CD14-positive monocyte (primary cell): ENCODE measurements around the gene ELP1. TPM values are rescaled to one million over a fixed set of nuclear protein-coding genes. Genes with fewer than 3 reads are reported as not detected.
"Not testable (repeated sequence)": the region's sequence is repeated elsewhere in the genome, so short reads cannot be mapped to it uniquely, and the experiment has no call there.

Experiments used
- DNase-seq, 3 donors: peaks; one replicate each; pipeline ENCODE4 v3.0.0-alpha.2; 2011 to 2022
- H2AFZ ChIP-seq: 2 replicates; pipeline ENCODE4 v1.6.0; 2012; ENCODE audit warnings: mild to moderate bottlenecking, low read depth, low read length, inconsistent platforms; ENCODE audit not compliant: insufficient read depth, poor library complexity, severe bottlenecking
- H3K27ac ChIP-seq, 2 donors: 1 replicate in 1 of 2; 2 replicates in 1 of 2; pipeline ENCODE4 v1.5.1; 2012 to 2013; ENCODE audit warnings: low read length in 2 of 2, control low read depth in 1 of 2, inconsistent platforms in 1 of 2, low read depth in 1 of 2, mild to moderate bottlenecking in 1 of 2
- H3K27me3 ChIP-seq, 2 donors: one replicate each; pipeline versions ENCODE4 v1.6.0 to v1.6.1; 2011 to 2013; ENCODE audit warnings: low read length in 2 of 2; ENCODE audit not compliant: control insufficient read depth in 2 of 2, insufficient read depth in 2 of 2
- H3K36me3 ChIP-seq, 2 donors: replicated peaks in 1 of 2; 1 replicate in 1 of 2; 2 replicates in 1 of 2; pipeline versions ENCODE4 v1.5.1 to v1.6.1; 2012 to 2013; ENCODE audit warnings: low read length in 2 of 2, control low read depth in 1 of 2, inconsistent platforms in 1 of 2, mild to moderate bottlenecking in 1 of 2; ENCODE audit not compliant: insufficient read depth in 2 of 2, control insufficient read depth in 1 of 2
- H3K4me1 ChIP-seq, 2 donors: 1 replicate in 1 of 2; 2 replicates in 1 of 2; pipeline versions ENCODE4 v1.5.1 to v1.6.1; 2012 to 2013; ENCODE audit warnings: low read length in 2 of 2, control low read depth in 1 of 2, inconsistent platforms in 1 of 2, mild to moderate bottlenecking in 1 of 2, moderate library complexity in 1 of 2; ENCODE audit not compliant: insufficient read depth in 2 of 2, control insufficient read depth in 1 of 2
- H3K4me2 ChIP-seq: replicated peaks from 2 replicates; pipeline ENCODE3; 2012; ENCODE audit warnings: low read length, moderate library complexity, mild to moderate bottlenecking; ENCODE audit not compliant: poor library complexity, severe bottlenecking; ENCODE audit errors: extremely low read depth
- H3K4me3 ChIP-seq, 3 experiments: fragments of 200-600 bp in 1 of 3; sonication (generic) in 1 of 3; replicated peaks in 1 of 3; 1 replicate in 2 of 3; 2 replicates in 1 of 3; pipeline ENCODE4 v1.5.1; 2011 to 2013; ENCODE audit warnings: low read length in 3 of 3, mild to moderate bottlenecking in 3 of 3, control low read depth in 2 of 3, low read depth in 2 of 3, inconsistent platforms in 1 of 3, moderate library complexity in 1 of 3
- H3K79me2 ChIP-seq: 2 replicates; pipeline ENCODE4 v1.6.0; 2012; ENCODE audit warnings: mild to moderate bottlenecking, control low read depth, inconsistent platforms, low read length, moderate library complexity; ENCODE audit not compliant: insufficient read depth
- H3K9ac ChIP-seq: 2 replicates; pipeline ENCODE4 v1.6.0; 2017; ENCODE audit warnings: low read length, mild to moderate bottlenecking; ENCODE audit not compliant: insufficient read depth, poor library complexity, severe bottlenecking
- H3K9me3 ChIP-seq, 2 donors: replicated peaks in 1 of 2; 1 replicate in 1 of 2; 2 replicates in 1 of 2; pipeline versions ENCODE4 v1.5.1 to v1.6.1; 2012 to 2013; ENCODE audit warnings: low read length in 2 of 2, control low read depth in 1 of 2; ENCODE audit not compliant: control insufficient read depth in 1 of 2, insufficient read depth in 1 of 2
- H4K20me1 ChIP-seq: 2 replicates; pipeline ENCODE4 v1.6.0; 2012; ENCODE audit warnings: mild to moderate bottlenecking, low read length, control low read depth, moderate library complexity; ENCODE audit not compliant: insufficient read depth
- H3K27ac Mint-ChIP-seq, 7 donors: one replicate each; pipeline ENCODE4 v1.8.0; 2020; ENCODE audit warnings: mild to moderate bottlenecking in 7 of 7, mixed read lengths in 7 of 7, moderate library complexity in 6 of 7, inconsistent platforms in 2 of 7
- H3K27me3 Mint-ChIP-seq, 3 donors: one replicate each; pipeline ENCODE4 v1.8.0; 2021 to 2022; ENCODE audit warnings: low read depth in 3 of 3, mild to moderate bottlenecking in 3 of 3, mixed read lengths in 3 of 3, moderate library complexity in 3 of 3, inconsistent platforms in 1 of 3
- H3K36me3 Mint-ChIP-seq, 2 donors: one replicate each; pipeline ENCODE4 v1.8.0; 2020; ENCODE audit warnings: mixed read lengths in 2 of 2, inconsistent platforms in 1 of 2, mild to moderate bottlenecking in 1 of 2
- H3K4me1 Mint-ChIP-seq: one replicate; pipeline ENCODE4 v1.8.0; 2020; ENCODE audit warnings: mild to moderate bottlenecking, mixed read lengths
- H3K4me3 Mint-ChIP-seq, 2 donors: one replicate each; pipeline ENCODE4 v1.8.0; 2020; ENCODE audit warnings: mild to moderate bottlenecking in 2 of 2, mixed read lengths in 2 of 2, moderate library complexity in 1 of 2
- H3K9me3 Mint-ChIP-seq, 7 donors: one replicate each; pipeline ENCODE4 v1.8.0; 2020 to 2022; ENCODE audit warnings: mixed read lengths in 7 of 7, mild to moderate bottlenecking in 6 of 7, moderate library complexity in 6 of 7, inconsistent platforms in 2 of 7
- WGBS: methylation state at CpG from one replicate; pipeline ENCODE4 v1.1.5; 2013; ENCODE audit warnings: missing lambda C conversion rate; ENCODE audit not compliant: insufficient coverage; 5-methylcytosine and 5-hydroxymethylcytosine counted together
- intact Hi-C, 2 donors: fragments of 100-400 bp; cut with micrococcal nuclease; formaldehyde crosslinking; loops; one replicate each; pipeline versions ENCODE4 v1.15.0 to v1.15.1; 2023
- polyA plus RNA-seq, 3 donors: library from polyadenylated mRNA; depleted of rRNA in 1 of 3; unstranded in 2 of 3; stranded (reverse) in 1 of 3; fragments of 300-500 nt in 2 of 3; fragments of >200 nt in 1 of 3; fragmentation: Illumina TruSeq in 2 of 3; gene quantifications; 1 replicate in 2 of 3; 2 replicates in 1 of 3; pipeline ENCODE4 v1.2.3, GENCODE V29; 2012 to 2021
- TF ChIP-seq, protein P1 (sequence below): fragments of 200-600 bp; IDR thresholded peaks from one replicate; pipeline ENCODE4 v1.8.0; 2022; ENCODE audit warnings: antibody characterized with exemption, mild to moderate bottlenecking

Gene ELP1
- polyA plus RNA-seq, 3 donors: 7.9 to 12.2 (median 11.1) TPM

DNA sequence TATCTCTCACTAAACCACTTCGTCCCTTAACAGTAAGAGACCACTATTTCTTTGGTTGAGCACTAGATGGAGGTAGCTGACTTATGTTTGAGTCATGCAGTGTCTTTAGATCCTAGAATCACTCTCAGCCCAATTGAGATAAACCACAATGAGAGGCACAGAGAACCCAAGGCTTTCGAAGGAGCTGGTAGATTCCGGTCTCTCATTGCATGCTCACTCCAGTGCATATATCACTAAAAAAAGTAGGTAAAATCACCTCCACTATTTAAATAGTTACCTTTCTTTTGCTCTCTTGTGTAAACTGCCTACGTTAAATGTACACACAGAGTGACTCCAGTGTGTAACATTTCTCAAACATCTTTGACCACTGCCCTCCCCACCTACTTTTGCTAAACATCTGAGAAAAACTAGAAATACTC lies 44.3 kb downstream of the ELP1 start:
- H3K9me3 ChIP-seq: no peaks in the 10 kb centered on the region
- Mint-ChIP-seq H3K4me1 (peaks cover 6% of the 10 kb centered on the region), H3K4me3 (no peak overlapping the region), H3K9me3 (no peaks in the 10 kb centered on the region), H3K27ac (no peak overlapping the region), H3K36me3 (peaks cover 75 to 80% of the 10 kb centered on the region in 2 donors), H3K27me3 (no peaks in the 10 kb centered on the region)
- TF ChIP-seq, protein P1, sequence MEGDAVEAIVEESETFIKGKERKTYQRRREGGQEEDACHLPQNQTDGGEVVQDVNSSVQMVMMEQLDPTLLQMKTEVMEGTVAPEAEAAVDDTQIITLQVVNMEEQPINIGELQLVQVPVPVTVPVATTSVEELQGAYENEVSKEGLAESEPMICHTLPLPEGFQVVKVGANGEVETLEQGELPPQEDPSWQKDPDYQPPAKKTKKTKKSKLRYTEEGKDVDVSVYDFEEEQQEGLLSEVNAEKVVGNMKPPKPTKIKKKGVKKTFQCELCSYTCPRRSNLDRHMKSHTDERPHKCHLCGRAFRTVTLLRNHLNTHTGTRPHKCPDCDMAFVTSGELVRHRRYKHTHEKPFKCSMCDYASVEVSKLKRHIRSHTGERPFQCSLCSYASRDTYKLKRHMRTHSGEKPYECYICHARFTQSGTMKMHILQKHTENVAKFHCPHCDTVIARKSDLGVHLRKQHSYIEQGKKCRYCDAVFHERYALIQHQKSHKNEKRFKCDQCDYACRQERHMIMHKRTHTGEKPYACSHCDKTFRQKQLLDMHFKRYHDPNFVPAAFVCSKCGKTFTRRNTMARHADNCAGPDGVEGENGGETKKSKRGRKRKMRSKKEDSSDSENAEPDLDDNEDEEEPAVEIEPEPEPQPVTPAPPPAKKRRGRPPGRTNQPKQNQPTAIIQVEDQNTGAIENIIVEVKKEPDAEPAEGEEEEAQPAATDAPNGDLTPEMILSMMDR: no peak
- H4K20me1 ChIP-seq: no peaks in the 10 kb centered on the region
- WGBS: 100% methylated on average over 2 of the region's 4 CpGs
- H3K36me3 ChIP-seq: peaks cover 55 to 84% of the 10 kb centered on the region in 2 donors
- no peaks in the 10 kb centered on the region for H3K79me2 ChIP-seq
- no peak overlapping the region for H3K4me2 ChIP-seq
- DNase-seq: no peak
- no peak overlapping the region for H3K27ac ChIP-seq
- H3K9ac ChIP-seq: no peak overlapping the region
- no peaks in the 10 kb centered on the region for H3K4me1 ChIP-seq
- H3K4me3 ChIP-seq: no peak overlapping the region
- H3K27me3 ChIP-seq: no peaks in the 10 kb centered on the region
- intact Hi-C loops: no loop called here
- H2AFZ ChIP-seq: no peak overlapping the region

DNA sequence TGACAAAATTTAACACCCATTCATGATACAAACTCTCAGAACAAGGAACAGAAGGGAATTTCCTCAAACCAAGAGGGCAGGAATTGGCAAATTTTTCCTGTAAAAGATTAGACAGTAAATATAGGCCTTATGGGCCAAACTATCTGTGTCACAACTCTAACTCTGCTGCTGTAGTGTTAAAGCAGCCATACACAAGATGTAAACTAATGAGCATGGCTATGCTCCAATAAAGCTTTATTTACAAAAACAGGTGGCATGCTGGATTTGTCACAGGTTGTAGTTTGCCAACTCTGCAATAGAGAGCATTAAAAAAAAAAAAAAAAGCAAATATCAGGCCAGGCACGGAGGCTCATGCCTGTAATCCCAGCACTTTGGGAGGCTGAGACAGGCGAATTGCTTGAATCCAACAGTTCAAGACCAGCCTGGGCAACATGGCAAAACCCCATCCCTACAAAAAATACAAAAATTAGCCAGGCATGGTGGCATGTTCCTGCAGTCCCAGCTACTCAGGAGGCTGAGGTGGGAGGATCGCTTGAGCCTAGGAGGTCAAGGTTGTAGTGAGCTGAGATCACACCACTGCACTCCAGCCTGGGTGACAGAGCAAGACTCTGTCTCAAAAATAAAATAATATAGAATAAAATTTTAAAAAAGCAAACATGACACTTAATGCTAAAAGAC lies 47.2 kb downstream of the ELP1 start:
- peaks cover 34 to 73% of the 10 kb centered on the region in 2 donors for H3K36me3 ChIP-seq
- H3K4me1 ChIP-seq, H3K79me2 ChIP-seq, H3K4me3 ChIP-seq, H3K27me3 ChIP-seq, H3K4me3 Mint-ChIP-seq, H3K4me1 Mint-ChIP-seq, H3K27ac ChIP-seq, H3K27me3 Mint-ChIP-seq, H3K27ac Mint-ChIP-seq, H2AFZ ChIP-seq, H3K9me3 ChIP-seq, H4K20me1 ChIP-seq, H3K4me2 ChIP-seq, H3K9ac ChIP-seq, intact Hi-C loops, H3K9me3 Mint-ChIP-seq, DNase-seq: not testable (repeated sequence)
- WGBS: 92% methylated on average over 2 of the region's 3 CpGs
- peaks cover 58 to 75% of the 10 kb centered on the region in 2 donors for H3K36me3 Mint-ChIP-seq
